Left ventricle myocardium superior (tissue), 1 donor: ENCODE results near the gene MPPED2. TPM values are rescaled to one million over a fixed set of nuclear protein-coding genes. Genes with fewer than 3 reads are reported as not detected.

ENCODE experiments used
- ATAC-seq: fragments of 200-7000 bp; cut with Tn5 transposase; one replicate; pipeline ENCODE4 v1.9.1; 2020; ENCODE audit warnings: mild to moderate bottlenecking, moderate library complexity
- DNase-seq: peaks from one replicate; pipeline ENCODE4 v3.0.0-alpha.2; 2020
- intact Hi-C: fragments of 100-400 bp; cut with micrococcal nuclease; formaldehyde crosslinking; loops from one replicate; pipeline ENCODE4 v1.11.0; 2022
- total RNA-seq: library from RNA; stranded (reverse); fragmentation: NEBNext Ultra II Directional; extraction: Animal tissue kit (Norgen Biotek cat#: 25700); gene quantifications from one replicate; pipeline ENCODE4 v1.2.1, GENCODE V29; 2021
- donor health status: DM: no; HTN: yes; CAD: no; lungs with severe emphysema.

MPPED2 gene
- total RNA-seq, 1 donor from 2014 or later = 12.3 TPM

DNA sequence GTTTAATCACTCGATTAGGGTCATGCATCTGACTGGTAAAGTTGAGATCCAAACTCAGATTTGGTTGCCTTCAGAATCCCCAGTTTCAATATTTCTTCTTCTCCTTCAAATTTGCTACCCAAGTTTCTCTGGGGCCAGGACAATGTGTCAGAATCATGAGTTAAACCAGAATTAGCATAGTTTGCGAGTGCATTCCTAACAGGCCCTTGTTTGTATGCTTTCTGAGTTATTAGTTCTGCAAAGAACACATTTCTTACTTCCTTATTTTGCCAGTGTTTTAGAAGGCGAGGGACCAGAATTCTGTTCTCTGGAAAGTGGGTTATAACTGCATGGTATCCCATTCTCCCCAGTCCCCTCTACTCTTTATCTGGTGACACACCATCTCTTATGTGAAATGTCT, 151.3 kb downstream of the MPPED2 start:
- intact Hi-C loops = no loop called here
- ATAC-seq (no peak), DNase-seq (no peak)

DNA sequence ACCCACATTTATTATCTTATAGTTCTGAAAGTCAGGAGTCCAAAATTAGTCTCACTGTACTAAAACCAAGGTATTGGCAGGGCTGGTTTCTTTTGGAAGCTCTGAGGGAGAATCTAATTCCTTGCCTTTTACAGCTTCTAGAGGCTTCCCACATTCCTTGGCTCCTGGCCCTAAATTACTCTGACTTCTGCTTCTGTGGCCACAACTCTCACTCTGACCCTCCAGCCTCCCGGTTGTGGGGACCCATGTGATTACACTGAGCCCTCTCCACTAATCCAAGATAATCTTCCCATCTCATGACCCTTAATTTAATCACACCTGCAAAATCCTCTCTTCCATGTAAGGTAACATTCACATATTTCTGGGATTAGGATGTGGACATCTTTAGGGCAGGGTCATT, 152.3 kb downstream of the MPPED2 start:
- DNase-seq (no peak), ATAC-seq (peak; percentile 14)

DNA sequence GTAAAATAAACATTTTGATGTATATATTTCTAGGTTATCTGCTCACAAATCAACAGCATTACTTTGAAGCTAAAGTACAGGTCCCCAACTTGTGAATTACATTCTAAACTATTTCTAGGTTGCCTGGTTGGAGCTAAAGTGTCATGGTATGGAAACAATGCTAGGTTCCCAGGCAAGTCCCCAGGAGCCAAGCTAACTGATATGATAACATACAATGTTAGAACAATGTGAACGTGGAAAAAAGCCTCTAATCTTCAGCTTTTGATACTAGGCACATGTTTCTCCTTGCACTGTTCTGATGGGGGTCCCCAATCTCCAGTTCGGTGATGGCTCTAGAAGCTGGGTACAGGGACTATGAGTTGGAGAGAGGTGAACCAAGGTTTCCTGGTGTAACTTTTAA, 153.4 kb downstream of the MPPED2 start:
- ATAC-seq = peak; percentile 35
- intact Hi-C loops = no loop called here
- DNase-seq = no peak

More for the DNA sequence above, 152.3 kb downstream of the MPPED2 start:
- intact Hi-C loops = no loop called here

DNA sequence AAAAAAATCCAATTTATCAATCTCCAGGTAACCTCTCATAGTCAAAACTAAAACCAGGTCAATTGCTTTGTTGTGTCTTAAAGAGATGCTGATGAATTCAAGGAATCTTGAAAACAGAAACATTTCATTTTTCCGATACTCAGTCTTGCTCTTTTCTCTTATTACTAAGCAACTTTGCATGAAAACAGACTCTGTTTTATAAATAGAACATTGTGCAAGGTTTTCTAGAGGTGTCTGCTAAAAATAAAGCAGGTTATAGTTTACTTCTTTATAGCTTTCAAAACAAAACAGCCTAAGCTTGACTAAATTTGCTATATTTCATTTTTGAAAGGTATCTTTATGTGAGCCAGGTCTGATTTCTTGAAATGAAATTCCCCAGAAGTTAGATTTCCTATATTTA, 154.0 kb downstream of the MPPED2 start:
- no peak for DNase-seq
- intact Hi-C loops = no loop called here
- peak; percentile 48 for ATAC-seq

DNA sequence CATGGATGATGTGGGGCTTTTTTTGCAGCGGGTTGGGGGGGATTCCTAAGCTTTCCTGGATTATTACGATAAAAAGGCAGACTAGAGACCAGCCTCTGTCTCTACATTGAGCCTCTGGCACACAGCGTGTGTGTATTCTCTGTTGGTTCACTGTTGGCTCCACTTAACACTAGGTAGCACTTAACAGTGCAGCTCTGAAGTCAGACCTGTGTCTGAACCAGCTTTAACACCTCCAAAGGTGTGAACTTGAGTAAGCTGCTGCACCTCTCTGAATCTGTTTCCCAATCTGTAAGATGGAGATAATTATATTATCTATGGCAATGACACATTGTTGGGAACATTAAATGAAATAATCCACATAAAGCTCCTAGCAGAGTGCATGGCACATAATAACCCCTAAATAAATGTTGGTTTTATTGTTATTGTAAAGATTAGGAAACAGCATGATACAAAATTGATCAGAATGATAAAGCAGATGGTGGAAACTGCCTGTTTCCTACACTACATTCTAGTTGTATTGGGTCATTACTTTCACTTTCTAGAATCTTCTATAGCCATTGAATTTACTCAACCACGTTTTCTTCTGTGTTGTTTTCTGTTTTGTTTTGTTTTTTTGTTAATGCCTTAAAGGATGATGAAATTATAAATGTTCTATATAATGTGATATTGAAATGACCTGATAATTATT, 154.9 kb downstream of the MPPED2 start:
- ATAC-seq (peak; percentile 17), DNase-seq (no peak)
- intact Hi-C loops = no loop called here

DNA sequence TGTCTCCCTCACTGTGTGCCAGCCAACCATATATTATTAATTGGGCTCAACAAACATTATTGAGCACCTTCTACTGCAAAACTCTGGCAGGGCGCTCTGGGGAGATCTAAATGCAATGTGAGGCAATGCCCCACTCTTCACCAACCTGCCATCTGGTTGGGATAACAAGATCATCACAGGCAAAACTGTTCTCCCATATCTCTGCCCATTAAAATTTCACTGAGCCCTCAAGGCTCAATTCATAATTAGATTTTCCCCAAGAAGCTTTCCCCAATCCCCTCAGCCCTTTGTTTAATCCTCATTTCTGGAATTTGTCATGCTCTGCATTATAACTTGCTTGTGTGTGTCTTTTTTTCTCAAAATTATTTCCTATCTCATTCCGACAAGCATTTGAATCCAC, 156.6 kb downstream of the MPPED2 start:
- ATAC-seq (no peak), DNase-seq (no peak)
- intact Hi-C loops = no loop called here

DNA sequence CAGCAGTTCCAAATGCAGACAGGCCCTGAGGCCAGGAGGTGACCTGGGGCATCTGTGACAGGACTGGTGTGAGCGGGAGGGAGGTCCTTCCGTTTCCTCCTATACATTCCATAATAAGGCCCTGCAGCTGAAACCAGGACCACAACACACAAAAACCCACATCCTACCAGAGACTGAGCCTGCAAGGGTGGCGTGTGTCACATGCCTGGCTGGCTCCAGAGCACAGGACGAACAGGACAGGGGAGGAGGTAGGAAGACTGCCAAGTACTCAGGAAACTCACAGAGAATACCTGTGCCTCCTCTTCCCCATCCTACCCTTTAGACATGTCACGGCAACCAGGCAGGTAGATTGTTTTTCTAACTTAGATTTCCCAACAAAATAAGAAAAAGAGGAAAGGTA, 159.4 kb downstream of the MPPED2 start:
- DNase-seq = no peak
- intact Hi-C loops = no loop called here
- ATAC-seq = peak; percentile 51

DNA sequence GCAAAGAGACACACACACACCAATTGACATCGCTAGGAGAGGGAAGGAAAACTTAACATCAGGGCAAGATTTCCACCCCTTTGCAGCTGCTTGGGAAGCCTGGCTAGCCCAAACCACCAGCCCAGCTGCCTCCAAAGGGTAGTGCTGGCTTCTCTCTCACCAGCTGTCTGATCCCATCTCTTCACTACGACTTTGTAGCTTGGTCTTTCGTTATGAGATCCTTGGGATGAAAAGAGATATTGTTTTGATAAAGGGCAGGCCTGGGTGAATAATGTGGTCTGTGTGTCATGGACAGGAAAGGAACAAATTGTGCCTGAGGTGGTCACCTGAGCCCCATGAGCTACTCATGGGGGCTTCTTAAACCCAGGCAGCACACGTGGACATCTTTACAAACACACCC, 161.3 kb downstream of the MPPED2 start:
- intact Hi-C loops = no loop called here
- DNase-seq (no peak), ATAC-seq (peak; percentile 13)

DNA sequence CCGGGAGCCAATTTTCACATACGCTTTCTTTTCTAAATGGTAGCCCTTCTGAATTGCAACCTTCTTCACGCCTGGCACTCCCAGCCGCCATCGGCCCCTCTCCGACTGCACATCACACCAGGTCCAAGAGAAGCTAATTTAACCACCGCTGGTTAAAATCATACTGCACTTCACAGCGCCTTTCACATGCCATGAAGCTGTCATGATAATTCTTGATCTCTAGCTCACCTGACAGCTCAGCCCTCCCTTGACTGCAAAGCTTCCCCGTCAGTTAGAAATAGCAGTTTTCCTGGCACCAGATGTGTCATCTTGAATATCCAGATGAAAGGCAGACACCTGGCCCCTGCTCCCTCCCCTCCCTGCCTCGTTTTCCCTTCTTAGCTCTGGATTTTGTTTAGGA, 161.8 kb downstream of the MPPED2 start:
- intact Hi-C loops = no loop called here
- DNase-seq = peak; percentile 54
- ATAC-seq = peak; percentile 94

DNA sequence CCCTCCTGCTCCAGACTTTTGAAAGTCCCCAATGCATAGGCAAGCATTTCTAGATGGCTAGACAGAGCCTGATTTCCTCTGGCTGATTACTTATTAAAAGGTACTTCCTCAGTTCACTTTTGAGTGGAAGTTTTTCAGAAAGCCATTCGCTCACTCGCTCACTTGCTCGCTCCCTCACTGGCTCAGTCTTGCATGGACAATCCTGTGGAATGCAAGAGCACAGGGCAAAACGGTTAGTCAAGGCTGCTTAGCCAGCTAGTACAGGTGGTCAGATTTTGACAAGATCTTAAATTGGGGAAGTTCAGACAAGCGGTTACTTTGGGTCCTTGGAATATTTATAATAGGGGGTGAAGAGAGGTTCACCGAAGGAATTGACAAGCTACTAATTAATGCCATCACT, 162.3 kb downstream of the MPPED2 start:
- intact Hi-C loops = no loop called here
- no peak for ATAC-seq
- no peak for DNase-seq

DNA sequence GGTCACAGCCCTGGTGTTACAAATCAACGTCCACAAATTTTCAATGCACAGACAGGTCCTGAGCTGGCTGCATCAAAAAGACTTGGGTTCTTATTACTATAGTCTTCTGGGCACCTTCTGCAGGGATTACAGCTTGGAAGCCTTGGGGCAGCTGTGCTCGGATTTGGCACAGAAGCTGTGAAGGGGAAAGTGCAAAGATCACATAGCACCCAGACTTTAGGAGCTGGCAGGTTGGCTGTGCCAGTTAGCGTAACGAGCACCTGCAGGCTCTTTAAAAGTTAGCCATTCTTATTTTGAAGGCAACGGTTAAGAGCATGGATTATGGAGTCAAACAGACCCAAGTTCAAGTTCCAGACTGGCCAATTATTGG, 162.9 kb downstream of the MPPED2 start:
- no peak for ATAC-seq
- intact Hi-C loops = no loop called here
- no peak for DNase-seq

DNA sequence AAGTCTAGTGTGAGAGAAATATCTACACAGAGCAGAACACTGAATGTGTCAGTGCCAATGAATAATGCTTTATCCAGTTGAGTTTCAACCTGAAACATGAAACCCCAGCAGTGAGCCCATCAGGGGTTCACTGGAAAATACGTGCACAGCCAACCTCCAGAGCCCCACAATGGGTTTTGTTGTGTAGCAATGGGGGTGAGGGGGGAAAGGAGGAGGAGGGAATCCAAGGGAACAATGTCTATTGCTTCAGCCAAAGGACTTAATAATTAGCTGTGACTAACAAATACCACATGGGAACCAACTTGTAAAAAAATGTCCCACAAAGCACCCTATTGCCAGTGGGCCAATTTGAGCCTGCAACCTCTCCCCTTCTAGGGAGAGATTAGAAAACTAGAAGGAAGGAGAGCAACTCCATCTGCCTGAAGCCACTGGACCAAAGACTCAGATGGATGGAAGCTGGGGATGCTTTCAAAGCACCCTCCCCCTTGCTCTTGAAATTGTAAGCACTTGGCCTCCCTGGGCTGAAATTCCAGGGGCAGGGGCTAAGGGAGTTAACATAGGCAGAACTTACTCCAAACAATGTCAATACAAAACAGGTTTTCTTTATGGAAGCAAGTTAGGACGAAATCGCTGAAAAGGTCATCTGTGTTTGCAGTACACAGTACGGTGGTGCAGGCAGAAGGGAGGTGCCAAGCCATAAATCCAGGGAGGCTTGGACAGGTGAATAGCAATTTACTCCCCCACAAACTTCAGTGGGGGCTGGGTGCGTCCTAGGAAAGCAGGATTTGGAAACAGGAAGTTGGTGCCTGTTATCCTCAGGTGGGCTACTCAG, 163.5 kb downstream of the MPPED2 start:
- intact Hi-C loops = no loop called here
- no peak for ATAC-seq
- no peak for DNase-seq

DNA sequence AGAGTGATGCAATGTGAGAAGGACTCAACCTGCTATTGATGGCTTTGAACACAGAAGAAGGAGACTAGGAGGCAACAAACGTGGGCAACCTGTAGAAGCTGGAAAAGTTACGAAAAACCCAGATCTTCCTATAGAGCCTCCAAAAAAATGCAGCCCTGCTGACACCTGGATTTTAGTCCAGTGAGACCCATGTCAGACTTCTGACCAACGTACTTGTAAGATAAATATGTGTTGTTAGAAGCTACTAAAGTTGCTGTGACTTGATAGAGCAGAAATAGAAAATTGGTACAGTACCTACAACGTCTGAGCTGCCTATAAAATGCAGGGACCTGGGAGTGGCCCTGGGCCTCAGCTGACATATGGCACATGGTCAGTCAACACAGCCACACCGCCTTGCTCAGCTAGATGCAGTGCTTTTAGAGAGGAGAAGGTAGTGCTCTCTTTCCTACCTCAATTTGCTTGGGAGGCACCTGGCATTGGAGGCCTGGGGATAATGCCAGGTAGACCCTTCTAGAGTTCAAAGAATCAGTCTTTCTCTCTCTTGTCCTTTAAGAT, 165.8 kb downstream of the MPPED2 start:
- ATAC-seq (no peak), DNase-seq (no peak)
- intact Hi-C loops = no loop called here

DNA sequence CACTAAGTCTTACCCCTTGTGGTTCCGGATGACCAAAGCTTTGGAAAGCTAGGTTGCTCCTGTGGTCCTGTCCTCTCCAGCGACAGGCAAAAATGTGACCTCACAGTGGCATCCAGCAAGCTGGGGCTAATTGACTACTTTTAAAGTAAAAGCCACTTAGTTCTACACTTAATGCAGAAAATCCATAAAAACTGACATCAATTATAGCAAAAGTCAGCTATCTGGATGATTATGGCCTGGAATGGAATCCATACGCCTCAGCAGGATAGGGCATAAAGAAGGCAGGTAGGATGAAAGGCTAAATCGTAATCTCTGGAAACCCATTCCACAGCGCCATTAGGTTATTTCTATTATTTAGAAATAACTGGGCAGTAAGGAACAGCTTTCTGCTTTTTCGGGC, 171.3 kb downstream of the MPPED2 start:
- DNase-seq (no peak), ATAC-seq (no peak)
- intact Hi-C loops = no loop called here

DNA sequence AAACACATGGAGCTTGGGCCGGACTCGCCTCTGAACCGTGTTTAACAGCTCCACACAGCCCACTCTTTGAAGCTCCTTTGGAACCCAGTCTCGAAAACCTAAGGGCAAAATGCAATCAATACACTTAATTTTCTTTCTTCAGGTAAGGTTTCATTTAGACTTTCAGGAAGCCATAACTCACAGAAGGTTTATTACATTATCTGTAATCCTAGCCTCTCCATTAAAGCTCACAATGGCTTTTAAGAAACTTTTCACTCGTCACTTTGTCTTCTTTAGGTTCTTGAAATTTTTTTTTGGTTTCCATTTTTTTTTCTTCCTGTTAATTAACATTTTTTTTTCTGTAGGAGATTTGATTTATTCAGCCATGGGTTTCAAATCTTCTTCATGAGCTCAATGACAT, 171.9 kb downstream of the MPPED2 start:
- DNase-seq (no peak), ATAC-seq (no peak)
- intact Hi-C loops = no loop called here

DNA sequence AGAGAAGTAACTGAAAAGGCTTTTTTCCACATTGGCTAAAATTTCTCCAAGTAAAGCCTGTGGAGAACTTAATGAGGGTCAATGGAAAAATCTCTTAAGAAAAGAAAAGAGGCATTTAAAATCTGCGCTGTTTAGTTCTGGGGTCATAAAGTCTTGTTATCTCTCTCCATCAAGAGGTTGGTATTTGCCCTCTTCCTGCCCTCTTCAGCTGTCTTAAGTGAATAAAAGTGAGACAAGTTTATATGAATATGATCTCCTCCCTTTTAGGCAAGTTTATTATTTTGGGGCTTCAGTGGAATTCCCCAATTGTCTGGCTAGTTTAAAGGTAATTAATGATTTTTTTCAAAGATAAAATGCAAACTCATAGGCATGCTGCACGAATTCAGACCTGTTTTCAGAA, 173.6 kb downstream of the MPPED2 start:
- intact Hi-C loops = no loop called here
- DNase-seq (no peak), ATAC-seq (no peak)

DNA sequence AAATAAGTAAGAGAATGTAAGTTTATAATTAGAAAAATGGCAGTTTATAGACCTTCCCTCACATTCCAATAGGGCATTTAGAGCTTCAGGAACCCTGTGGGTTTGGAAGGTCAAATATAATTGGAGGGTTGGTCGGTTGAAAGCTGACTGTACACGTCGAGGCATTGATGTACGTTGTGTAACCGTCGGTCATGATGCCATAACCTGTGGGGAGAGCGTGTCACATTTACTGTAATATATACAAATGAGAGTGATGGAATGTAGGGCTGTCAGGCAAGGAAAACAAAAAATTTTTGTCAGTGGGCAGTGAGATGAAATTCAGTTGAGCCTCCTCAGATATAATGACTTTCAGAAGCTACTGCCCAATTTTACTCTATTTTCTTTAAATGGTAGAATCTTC, 174.8 kb downstream of the MPPED2 start:
- ATAC-seq = no peak
- intact Hi-C loops = no loop called here
- no peak for DNase-seq

DNA sequence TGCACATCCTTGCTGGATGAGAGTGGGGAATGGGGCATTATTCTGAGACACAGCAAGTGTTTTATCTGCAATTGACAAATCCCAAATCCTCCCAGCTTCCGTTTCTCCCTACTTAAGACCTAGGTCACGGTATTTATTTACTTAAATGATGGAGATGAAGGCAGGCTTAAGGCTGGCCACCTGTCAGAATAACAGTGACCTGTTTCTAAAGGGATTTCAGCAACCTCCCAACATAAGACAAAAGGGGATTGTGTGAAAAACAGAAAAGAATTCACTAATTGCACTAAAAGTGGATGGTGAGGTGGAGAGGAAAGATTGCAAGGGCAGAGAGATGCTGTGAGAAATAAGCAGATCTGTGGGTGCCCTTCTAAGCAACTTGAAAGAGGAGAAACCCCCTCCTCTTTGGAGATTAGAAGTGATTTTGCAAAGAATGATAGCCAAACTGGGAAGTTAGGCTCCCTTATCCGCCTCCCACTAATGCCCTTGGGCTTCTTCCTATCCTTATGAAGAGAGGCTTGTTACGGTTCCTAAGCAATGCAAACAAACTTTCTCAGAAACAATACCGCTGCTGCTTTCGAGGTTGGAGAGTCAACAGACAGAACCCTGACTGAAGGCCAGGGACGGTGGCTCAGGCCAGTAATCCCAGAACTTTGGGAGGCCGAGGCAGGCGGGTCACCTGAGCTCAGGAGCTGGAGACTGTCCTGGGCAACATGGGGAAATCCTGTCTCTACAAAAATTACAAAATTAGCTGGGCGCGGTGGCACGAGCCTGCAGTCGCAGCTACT, 179.0 kb downstream of the MPPED2 start:
- intact Hi-C loops = no loop called here
- peak; percentile 50 for DNase-seq
- peak; percentile 96 for ATAC-seq

DNA sequence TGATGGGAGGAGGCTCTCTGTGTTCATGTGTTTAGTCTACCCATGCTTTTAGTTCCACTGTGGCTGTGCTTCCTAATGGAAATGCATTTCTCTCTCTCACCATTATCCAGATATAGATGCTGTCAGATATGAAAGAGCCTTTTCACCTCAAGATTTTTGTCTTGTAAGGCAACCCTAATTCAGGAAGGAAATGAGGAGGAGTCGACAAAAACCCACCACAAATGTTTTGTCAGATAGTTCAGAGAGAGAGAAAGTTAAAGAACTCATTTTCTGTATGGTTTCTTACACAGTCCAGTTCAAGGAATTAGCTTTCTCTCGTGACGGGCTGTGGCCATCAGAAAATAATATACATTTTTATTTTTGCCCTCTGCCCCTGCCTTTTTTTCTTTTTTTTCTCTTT, 180.8 kb downstream of the MPPED2 start:
- intact Hi-C loops = no loop called here
- no peak for ATAC-seq
- no peak for DNase-seq

DNA sequence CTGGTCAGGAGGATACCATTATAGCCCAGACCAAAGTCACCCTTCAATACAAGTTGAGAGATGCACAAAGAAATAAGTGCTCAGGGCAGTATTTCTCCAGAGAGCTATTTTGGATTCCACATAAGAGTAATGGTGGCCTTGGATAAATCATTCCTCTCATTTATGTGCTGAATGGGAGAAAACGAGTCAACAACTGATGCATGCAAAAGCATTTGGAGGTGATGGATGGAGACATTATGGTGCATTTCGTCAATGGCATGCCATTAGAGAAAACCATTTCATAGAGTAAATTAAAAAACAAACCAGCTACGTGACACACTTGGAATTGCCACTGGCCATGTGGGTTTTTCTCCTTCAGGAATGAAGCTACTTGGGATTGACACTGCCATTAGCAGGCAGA, 182.0 kb downstream of the MPPED2 start:
- ATAC-seq = no peak
- no peak for DNase-seq
- intact Hi-C loops = no loop called here
